Measurements from ENCODE around the gene ASGR1. TPM values are rescaled to one million over a fixed set of nuclear protein-coding genes. Genes with fewer than 3 reads are reported as not detected.

Gene ASGR1
- polyA plus RNA-seq, 3 donors: 82.0 to 126 (median 114) TPM

DNA sequence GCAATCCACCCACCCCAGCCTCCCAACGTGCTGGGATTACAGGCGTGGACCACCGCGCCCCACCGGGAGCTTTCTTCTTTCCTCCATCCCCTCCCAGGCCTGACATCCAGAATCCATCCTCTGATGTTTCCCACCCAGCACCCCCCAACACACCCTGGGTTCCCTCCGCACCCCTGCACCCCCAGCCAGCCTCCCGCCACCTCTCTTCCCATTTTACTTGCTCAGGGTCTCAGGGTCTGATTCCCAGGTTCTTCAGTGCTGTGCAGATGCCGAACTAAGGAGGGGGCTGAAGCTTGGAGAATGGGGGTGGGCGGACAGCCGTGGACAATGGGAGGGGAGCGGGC is 225 bp downstream of the ASGR1 start:
- Histone ChIP-seq H3K4me2 (replicated peaks; ENCODE audit: extremely low read depth, low read length, poor library complexity, severe bottlenecking) (no peak overlapping the region), H3K27ac (ENCODE audit: low read depth in 1 of 2, low read length in 2 of 2) (no peak overlapping the region), H3K4me3 (replicated peaks in 1 of 3; ENCODE audit: low read depth in 2 of 3, low read length in 3 of 3) (no peak overlapping the region), H3K4me1 (ENCODE audit: control insufficient read depth in 1 of 2, insufficient read depth in 2 of 2, low read length in 2 of 2) (peaks cover 20 to 27% of the 10 kb centered on the region in 2 donors), H3K9me3 (replicated peaks in 1 of 2; ENCODE audit: control insufficient read depth in 1 of 2, insufficient read depth in 1 of 2, low read length in 2 of 2) (no peaks in the 10 kb centered on the region), H3K27me3 (ENCODE audit: control insufficient read depth in 2 of 2, insufficient read depth in 2 of 2, low read length in 2 of 2) (peaks cover 5 to 11% of the 10 kb centered on the region in 2 donors), H3K36me3 (replicated peaks in 1 of 2; ENCODE audit: control insufficient read depth in 1 of 2, insufficient read depth in 2 of 2, low read length in 2 of 2) (no peaks in the 10 kb centered on the region), H2AFZ (ENCODE audit: insufficient read depth, low read depth, low read length, poor library complexity, severe bottlenecking) (no peak overlapping the region), H3K79me2 (ENCODE audit: insufficient read depth, low read length) (peaks cover 14% of the 10 kb centered on the region), H3K9ac (ENCODE audit: insufficient read depth, low read length, poor library complexity, severe bottlenecking) (no peak overlapping the region), H4K20me1 (ENCODE audit: insufficient read depth, low read length) (no peaks in the 10 kb centered on the region)
- Mint-ChIP-seq H3K27me3 (ENCODE audit: low read depth in 3 of 3) (peaks cover 16 to 21% (median 19%) of the 10 kb centered on the region in 3 donors), H3K4me3 (no peak overlapping the region), H3K27ac (no peak overlapping the region), H3K36me3 (no peaks in the 10 kb centered on the region), H3K9me3 (peaks cover 0 to 3% (median 0%) of the 10 kb centered on the region in 7 donors), H3K4me1 (peaks cover 7% of the 10 kb centered on the region)
- no peak for TF ChIP-seq CTCF (IDR thresholded peaks at IDR 0.05)
- WGBS (ENCODE audit: insufficient coverage): 91% methylated on average over 9 of the region's 11 CpGs
- no peak for DNase-seq
- intact Hi-C loops (cut with micrococcal nuclease): loop anchor here (10.0 kb wide), 1 partner anchor 264 kb away; no protein-coding TSS in a partner anchor

GRCh38 chr17:7177954-7178477 is 1.2 kb downstream of the ASGR1 start:
- peaks cover 24% of the 10 kb centered on the region for H3K79me2 ChIP-seq (ENCODE audit: insufficient read depth, low read length)
- H3K27me3 ChIP-seq (ENCODE audit: control insufficient read depth in 2 of 2, insufficient read depth in 2 of 2, low read length in 2 of 2): peaks cover 5 to 11% of the 10 kb centered on the region in 2 donors
- no peaks in the 10 kb centered on the region for H3K9me3 ChIP-seq (replicated peaks in 1 of 2; ENCODE audit: control insufficient read depth in 1 of 2, insufficient read depth in 1 of 2, low read length in 2 of 2)
- TF ChIP-seq CTCF (IDR thresholded peaks at IDR 0.05): no peak
- no peaks in the 10 kb centered on the region for H4K20me1 ChIP-seq (ENCODE audit: insufficient read depth, low read length)
- H3K27ac Mint-ChIP-seq: peak overlapping the region in 4 of 7 donors; percentile 6 to 64 (median 28)
- intact Hi-C loops (cut with micrococcal nuclease): loop anchor here (2.0 to 10.0 kb wide), 2 partner anchors 133 to 263 kb away; partner anchors contain the start of gene SLC16A11 (in 1 of the 2)
- peaks cover 16 to 20% (median 19%) of the 10 kb centered on the region in 3 donors for H3K27me3 Mint-ChIP-seq (ENCODE audit: low read depth in 3 of 3)
- peaks cover 9% of the 10 kb centered on the region for H3K4me1 Mint-ChIP-seq
- peak overlapping the region; percentile 83 for H3K4me2 ChIP-seq (replicated peaks; ENCODE audit: extremely low read depth, low read length, poor library complexity, severe bottlenecking)
- peaks cover 26 to 32% of the 10 kb centered on the region in 2 donors for H3K4me1 ChIP-seq (ENCODE audit: control insufficient read depth in 1 of 2, insufficient read depth in 2 of 2, low read length in 2 of 2)
- 5% methylated on average over 3 of the region's 18 CpGs for WGBS (ENCODE audit: insufficient coverage)
- peaks cover 0 to 4% of the 10 kb centered on the region in 2 donors for H3K36me3 Mint-ChIP-seq
- peak overlapping the region in 1 of 2 donors; percentile 86 for H3K4me3 Mint-ChIP-seq
- H3K36me3 ChIP-seq (replicated peaks in 1 of 2; ENCODE audit: control insufficient read depth in 1 of 2, insufficient read depth in 2 of 2, low read length in 2 of 2): no peaks in the 10 kb centered on the region
- peaks cover 0 to 3% (median 0%) of the 10 kb centered on the region in 7 donors for H3K9me3 Mint-ChIP-seq
- no peak overlapping the region for H3K9ac ChIP-seq (ENCODE audit: insufficient read depth, low read length, poor library complexity, severe bottlenecking)
- DNase-seq: no peak
- H2AFZ ChIP-seq (ENCODE audit: insufficient read depth, low read depth, low read length, poor library complexity, severe bottlenecking): peak overlapping the region; percentile 61
- H3K27ac ChIP-seq (ENCODE audit: low read depth in 1 of 2, low read length in 2 of 2): no peak overlapping the region
- H3K4me3 ChIP-seq (replicated peaks in 1 of 3; ENCODE audit: low read depth in 2 of 3, low read length in 3 of 3): peak overlapping the region in 1 of 3 experiments; percentile 72
